Limb (tissue), 2 donors: ENCODE data around the gene RASGEF1C.

ENCODE experiments used
- DNase-seq, 2 donors: peaks; one replicate each; pipeline ENCODE4 v3.0.0-alpha.2; 2016; ENCODE audit errors: extremely low spot score in 2 of 2

RASGEF1C gene

GRCh38 chr5:180180421-180180820 lies 28.6 kb downstream of the RASGEF1C start:
- DNase-seq: no peak

- DNase-seq: no peak
Observed at GRCh38 chr5:180179442-180180420, 29.3 kb downstream of the RASGEF1C start.

GRCh38 chr5:180178531-180179441 lies 30.2 kb downstream of the RASGEF1C start:
- DNase-seq: no peak

GRCh38 chr5:180176191-180176590 lies 32.8 kb downstream of the RASGEF1C start:
- no peak for DNase-seq

DNA sequence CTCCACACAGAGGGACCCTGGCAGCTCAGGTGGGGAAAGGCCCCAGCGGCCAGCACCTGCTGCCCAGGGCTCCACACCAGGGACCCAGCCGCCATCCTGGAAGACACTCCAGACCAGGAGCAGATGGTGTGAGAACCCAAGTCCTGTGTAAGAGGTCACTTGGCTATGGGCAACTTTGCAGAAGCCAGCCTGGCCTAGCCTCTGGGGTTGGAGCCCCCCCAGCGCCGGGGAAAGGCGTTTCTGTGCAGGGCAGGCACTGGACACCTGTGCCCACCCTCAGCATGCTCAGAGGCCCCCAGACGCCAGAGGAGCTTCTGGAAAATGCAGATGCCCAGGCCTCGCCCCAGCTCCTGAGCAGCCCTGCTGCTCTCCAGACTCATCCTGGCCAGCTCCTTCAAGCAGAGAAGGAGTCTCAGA lies 34.0 kb downstream of the RASGEF1C start:
- DNase-seq: no peak

- DNase-seq: no peak
Observed at GRCh38 chr5:180174587-180174972, 34.4 kb downstream of the RASGEF1C start.

DNA sequence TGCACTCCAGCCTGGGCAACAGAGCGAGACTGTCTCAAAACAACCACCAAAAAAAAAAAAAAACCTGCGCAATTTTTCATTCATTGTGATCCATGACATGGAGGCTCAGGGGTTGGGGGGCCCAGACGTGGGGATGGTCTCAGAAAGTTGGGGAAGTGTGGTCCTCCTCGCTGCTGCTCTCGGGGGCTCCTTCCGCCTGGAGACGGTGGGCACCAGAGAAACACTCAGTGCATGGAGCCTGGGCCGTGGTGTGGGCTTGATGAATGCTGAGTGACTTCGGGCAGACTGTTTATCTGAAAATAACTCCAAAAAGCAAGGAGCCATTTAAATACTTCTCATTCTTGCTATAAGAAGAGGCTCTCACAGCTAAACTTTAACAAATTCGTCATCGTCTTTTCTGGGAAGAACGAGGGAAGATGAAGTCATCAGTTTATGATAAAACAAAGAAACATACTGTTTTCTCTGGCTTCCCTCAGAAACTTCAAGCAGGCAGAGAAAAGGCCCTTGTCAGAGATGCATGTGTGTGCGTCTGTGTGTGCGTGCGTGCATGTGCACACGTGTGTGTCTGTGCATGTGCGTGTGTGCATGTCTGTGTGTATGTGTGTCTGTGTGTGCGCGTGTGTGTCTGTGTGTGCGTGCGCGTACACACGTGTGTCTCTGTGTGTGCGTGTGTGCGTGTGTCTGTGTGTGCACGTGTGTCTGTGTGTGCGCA lies 35.0 kb downstream of the RASGEF1C start:
- DNase-seq: no peak

DNA sequence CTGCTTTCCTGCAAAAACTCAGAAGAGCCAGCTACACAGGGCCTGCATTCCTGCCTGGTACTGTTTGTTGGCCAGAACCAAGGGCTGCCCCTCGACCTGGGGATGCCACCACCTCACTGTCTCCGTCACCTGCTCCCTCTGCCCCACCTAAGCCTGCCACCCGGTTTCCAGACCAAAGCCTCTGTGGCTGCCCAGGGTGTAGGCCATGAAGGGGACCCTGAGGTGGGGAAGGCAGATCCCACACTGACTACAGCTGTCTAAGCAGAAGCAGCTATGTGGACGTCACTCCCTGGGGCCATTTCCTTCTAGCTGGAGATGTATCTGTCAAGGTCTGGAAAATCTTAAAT lies 35.8 kb downstream of the RASGEF1C start:
- no peak for DNase-seq

- DNase-seq: peak; percentile 30 to 70
Observed at GRCh38 chr5:180172447-180173197, 36.4 kb downstream of the RASGEF1C start.

DNA sequence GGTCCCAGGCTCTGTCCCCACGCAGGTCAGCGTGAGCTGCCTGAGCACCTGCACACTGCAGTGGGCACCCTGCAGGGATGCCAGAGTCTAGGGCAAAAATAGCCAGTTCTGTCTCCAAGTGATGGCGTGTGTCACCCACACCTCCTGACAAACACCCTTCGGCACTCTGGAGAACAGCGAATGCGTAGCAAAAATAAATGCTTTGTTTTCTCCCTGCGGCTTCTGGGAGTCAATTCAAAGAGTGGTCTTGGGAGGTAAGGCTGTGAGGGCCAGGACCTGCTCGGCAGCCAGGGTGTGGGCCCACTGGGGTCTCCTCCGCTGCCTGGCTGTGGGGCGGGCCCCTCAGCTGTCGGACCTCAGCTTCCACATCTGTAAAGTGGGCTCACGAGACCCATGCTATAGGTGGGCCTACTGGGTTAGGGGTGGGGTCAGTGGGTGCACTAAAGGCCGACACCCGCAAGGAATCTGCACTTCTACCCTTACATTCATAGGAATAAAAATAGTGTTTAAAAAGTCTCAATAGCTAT lies 37.4 kb downstream of the RASGEF1C start:
- DNase-seq: no peak

GRCh38 chr5:180170810-180171567 lies 38.0 kb downstream of the RASGEF1C start:
- no peak for DNase-seq

DNA sequence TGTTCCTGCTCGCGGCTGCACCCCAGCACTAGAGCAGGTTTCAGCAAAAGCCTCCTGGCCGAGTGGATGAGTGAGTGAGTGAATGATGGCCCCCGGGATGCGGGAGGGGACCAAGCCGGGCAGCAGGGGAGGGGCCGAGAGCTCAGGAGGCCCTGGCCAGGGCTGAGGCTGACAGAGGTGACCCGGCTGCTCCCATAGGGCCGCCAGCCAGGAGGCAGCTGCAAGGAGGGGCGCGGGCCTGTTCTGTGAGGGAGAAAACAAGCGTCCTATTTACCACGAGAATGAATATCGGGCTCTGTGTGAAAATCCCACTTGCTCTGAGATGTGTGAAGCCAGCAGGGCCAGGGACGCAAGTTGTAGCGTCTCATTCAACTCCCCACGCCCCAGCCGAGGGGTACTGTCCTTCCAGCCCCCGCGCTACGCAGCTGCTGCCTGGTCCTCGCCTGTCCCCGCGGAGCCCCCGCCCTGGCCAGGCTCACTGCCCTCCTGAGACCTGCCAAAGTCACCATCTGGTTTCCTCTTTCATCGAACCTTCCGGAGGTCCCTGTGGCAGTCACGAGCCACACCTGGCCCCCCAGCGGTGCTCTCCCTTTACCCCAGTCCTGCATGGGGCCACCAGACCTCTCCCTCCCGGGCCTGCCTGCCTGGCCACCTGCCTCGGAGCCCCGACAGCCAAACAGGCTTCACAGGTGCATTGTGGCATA lies 38.8 kb downstream of the RASGEF1C start:
- DNase-seq: peak; percentile 20 to 69

- no peak for DNase-seq
Observed at GRCh38 chr5:180169248-180170105, 39.5 kb downstream of the RASGEF1C start.

DNA sequence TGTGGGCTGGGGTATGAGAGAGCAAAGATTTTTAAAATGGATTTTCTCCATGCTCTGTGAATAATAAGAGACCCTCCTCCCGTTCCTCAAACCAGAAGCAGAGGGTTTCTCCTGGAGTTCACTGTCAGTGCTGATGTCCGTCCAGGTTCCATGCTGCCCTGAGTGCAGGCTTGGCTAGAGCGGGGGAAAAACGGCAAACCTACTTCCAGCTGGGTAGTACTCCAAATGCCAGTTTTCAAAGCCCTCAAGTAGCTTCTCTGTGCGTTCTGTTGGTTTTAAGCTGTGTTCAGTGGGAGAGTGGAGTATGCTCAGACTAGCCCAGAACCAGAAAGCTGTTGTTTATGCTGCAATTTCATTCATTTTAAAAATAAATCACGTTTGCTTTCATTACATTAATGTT lies 40.3 kb downstream of the RASGEF1C start:
- DNase-seq: no peak

DNA sequence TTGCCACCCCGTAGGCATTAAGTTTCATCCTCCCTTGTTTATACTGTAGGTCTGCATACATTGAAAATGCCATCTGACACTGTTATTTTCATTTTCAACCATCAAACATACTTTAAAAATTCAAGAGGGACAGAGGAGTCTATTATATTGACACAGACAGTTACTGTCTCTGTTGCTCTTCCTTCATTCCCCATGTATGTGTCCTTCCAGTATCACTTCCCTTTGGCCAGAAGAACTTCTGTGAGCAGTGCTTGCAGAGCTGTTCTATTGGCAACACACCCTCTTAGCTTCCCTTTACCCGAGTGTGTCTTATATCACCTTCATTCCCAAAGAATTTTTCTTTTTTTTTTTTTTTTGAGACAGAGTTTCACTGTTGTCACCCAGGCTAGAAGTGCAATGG lies 42.8 kb downstream of the RASGEF1C start:
- no peak for DNase-seq

DNA sequence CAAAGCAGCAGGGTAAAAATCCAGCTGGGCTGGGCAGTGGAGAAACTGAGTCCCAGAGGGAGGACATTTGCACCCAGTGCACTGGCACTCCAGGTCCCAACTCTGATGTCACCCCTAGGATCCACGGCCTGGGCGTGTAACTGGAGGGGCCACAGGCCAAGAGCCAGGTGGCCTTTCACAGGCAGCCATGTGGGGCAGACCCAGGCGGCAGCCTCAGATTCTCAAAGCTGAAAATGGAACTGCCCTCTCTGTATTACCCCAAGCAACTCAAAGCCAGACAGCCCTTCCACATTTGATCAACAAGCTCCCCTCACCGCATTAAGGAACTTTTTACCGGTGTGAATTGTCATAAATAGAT lies 46.7 kb downstream of the RASGEF1C start:
- no peak for DNase-seq

DNA sequence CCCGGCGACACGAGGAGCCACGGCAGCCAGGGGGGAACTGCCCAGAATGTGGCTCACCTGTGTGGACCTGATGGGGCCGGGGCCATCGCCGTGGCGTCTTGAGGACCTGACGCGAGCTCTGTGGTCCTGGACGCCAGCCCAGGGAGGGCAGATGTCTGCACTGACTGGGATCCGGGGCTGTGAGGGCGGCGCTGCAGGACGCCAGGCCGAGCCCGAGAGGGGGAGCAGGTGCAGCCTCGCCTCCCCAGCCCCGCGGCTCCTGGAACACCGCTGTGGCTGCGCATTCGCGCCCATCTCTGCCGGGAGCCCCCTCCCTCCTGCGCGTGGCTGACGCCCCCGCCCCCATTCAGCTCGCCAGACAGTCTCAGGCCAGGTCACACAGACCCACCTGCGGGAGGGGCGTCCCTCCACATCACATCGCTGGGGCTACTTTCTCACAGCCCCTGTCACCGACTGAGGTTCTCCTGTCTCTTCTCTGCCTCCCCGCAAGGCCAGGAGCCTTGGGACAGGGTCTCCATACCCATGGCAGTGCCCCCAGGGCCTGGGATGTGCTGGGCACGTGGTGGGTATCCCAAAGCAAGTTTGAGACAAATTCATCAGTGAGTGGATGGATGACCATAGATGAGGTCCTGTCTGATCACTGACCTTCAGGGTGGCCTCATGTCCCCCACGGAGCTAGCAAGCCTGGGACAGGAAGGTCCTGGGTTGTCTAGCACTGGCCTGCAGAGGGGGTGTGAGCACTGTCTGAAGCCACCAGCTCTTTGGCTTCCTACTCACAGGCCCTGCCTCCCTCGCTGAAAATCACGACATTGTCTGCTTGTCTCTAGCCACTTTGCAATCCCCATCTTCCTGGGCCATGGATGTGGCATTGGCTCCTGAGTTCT lies 47.3 kb downstream of the RASGEF1C start:
- DNase-seq: peak in 1 of 2 donors; percentile 30
